Activated CD4-positive, alpha-beta T cell treated with anti-CD3 and anti-CD28 coated beads, Interleukin-2, amount 50 U/mL, for 1 hour (primary cell): ENCODE data around the gene GSN.

Experiments
- DNase-seq: peaks from one replicate; pipeline ENCODE4 v3.0.0-alpha.2; 2020

The GSN gene

DNA sequence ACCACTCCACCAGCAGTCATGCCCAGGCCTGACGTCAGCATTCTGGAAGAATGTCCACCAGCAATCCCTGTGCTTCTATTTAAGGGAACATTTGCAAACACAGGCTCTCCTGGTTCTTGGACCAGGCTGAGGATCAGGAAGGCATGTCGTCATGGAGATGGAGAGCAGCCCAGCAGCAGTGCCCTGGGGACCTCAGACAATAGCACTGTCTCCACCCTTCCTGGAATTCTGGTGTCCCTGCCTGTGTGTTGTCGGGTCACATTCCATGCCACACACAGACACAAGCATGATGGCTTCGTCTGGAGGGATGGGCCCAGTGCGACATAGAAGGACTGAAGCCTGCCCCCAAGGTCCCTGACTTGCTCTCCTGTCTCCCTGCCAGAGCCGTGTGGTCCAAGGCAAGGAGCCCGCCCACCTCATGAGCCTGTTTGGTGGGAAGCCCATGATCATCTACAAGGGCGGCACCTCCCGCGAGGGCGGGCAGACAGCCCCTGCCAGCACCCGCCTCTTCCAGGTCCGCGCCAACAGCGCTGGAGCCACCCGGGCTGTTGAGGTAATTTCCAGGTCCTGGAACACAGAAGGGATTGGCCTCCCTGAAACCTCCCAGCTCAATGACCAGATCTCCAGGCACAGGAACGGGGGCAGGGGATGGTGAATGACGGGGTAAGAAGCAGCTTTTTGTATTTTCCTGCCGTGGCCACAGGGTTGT is 58.3 kb downstream of the GSN start:
- no peak for DNase-seq

DNA sequence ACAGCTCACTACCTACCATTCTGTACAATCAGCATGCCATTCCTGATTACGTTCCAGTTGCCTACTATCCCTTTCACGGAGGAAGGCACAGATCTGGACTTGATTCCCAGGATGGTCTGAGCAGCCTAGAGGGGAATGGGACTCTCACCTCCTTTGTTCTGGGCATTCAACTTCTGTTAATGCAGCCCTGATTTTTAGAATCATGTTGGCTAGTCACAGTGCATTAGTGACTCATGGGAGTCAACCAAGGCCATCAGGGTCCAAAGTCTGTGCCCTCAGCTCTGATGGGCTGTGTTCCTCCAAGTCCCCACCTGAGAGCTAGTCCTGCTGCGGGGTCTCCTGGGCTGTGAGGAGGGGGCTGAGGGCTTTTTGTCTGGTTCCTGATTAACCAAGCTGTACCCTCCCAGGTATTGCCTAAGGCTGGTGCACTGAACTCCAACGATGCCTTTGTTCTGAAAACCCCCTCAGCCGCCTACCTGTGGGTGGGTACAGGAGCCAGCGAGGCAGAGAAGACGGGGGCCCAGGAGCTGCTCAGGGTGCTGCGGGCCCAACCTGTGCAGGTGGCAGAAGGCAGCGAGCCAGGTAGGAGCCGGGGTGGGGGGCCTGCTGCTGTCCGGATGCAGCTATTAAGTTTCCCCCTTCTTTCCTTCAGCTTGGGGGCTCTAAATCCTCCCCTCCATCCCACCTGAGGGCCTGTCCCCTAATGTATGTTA is 59.1 kb downstream of the GSN start:
- DNase-seq, result no peak

DNA sequence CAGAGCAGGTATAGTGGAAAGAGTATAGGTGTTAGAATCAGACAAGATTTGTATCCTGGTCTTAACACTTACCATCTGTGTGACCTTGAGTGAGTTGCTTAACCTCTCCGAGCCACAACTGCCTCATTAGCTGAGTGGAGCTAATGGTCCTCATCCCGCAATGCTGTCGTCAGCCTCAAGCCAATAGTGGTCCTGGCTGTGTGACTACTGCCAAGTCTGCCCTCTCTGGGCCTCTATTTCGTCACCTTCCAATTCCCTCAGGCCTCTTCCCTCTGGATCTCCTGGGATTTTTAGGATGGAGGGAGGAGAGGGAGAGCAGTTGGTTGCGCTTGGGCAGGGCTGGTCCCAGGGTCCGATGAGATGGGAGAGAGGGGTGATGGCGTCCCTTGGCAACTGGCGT is 60.5 kb downstream of the GSN start:
- no peak for DNase-seq

DNA sequence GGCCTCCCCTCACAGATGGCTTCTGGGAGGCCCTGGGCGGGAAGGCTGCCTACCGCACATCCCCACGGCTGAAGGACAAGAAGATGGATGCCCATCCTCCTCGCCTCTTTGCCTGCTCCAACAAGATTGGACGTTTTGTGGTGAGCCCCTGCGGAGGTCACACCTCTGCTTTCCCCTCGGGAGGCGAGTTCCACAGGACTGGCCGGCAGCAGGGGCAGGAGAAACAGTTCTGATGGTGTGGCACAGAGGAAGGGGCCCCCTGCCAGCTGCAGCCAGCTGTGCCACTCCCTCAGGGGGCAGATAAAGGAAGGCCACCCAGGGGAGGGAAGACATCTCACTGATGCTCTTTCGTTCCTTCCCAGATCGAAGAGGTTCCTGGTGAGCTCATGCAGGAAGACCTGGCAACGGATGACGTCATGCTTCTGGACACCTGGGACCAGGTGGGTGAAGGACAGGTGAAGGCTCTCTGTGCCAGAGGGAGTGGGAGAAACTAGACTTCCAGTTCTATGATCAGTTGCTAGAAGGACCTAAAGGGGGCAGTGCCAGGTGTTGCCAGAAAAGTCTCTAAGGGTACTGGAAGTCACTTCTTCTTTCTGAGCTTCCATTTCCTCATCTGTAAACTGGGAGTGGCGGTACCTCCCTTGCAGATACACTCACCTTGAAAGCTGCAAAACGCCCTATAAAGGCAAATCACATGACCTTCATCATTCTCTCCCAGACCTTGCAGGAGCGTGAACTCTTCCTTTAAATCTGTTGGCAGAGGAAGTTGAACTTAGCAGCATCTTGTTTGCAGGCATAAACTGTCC is 61.1 kb downstream of the GSN start:
- no peak for DNase-seq

DNA sequence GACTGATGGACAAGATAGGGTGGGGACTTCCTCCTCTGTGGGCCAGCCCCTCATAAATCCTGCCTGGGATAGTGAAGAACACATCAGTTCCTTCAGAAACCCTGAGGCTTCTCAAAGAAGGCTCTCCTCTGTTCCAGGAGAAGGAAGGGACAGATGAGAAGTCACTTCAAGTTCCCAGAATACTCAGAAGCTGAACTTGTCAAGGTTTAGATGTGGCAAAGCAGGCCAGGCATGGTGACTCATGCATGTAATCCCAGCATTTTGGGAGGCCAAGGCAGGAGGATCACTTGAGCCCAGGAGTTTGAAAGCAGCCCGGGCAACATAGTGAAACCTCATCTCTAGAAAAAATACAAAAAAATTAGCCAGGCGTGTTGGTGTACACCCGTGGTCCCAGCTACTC is 63.6 kb downstream of the GSN start:
- DNase-seq, result no peak

DNA sequence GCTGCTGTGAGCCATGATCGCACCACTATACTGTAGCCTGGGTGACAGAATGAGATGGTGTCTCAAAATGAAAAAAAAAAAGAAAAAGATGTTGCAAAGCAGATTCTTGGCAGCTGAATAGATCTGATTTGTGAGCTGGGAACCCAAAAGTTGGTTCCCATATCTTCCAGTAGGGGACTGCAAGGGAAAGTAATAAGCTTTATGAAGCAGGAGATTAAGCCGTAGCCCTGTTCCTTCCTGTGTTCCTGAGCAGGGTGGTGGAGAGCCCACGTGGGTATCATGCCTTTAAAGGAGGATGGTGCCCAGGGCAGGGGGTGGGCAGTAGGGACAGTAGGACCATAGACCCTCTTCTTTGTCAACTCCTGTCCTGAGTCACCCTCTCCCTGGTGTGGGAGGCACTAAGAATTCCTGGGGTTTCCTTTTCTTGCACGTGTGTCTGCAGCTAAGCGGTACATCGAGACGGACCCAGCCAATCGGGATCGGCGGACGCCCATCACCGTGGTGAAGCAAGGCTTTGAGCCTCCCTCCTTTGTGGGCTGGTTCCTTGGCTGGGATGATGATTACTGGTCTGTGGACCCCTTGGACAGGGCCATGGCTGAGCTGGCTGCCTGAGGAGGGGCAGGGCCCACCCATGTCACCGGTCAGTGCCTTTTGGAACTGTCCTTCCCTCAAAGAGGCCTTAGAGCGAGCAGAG is 64.2 kb downstream of the GSN start:
- DNase-seq, result no peak

DNA sequence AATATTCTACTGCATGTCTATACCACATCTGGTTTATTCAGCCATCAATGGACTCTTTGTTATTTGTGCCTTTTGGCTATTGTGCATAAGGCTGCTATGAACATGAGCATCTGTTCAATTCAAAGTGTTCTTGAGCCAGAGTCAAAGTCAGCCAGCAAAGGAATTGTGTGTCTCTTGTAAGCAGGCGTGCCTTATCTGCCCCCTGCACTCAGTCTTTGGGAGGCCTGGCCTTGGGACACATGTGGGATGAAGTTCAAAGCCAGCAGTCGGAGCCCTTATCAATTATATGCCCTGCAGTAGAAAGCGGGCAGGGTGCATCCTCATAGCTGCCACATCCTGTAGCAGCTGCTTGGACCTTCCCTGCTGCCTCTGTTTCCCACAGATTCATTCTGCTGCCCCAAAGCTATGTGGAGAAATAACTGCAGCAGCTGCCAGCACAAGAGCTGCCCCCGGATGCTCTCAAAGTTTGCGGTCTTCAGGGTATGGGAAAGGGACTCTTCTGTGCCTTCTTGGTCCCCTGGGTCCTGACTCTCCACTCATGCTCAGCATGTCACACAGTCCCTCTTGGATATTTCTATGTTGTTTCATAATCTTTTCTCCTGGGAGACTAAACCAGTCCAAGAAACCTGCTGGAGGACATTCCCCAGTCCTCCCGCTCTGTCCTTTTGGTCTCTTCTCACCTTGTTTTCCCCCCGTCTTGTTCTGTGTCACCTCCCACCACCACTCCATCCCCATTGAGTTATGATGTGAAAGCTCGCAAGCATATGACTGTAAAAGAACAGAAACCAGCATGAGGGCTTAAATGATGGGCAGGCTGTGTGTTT is 66.2 kb downstream of the GSN start:
- DNase-seq, result no peak

DNA sequence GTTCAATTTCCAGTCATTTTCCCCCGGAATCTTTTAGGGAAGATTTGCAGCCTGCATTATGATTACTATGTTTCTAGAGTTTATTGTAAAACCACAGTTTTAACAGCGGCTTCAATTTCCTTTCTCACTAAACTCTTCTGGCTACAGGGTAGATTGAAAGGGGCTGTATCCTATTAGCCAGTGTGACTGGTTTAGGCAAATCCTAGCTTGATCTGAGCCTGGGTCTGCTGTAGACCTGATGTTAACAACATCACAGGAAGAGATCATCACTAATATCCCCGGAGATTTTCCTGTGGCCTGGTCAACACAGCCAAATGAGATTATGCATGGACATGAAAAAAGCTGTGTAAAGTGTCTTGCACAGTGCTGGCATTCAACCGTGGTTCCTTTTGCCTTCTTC is 68.7 kb downstream of the GSN start:
- DNase-seq, result no peak

DNA sequence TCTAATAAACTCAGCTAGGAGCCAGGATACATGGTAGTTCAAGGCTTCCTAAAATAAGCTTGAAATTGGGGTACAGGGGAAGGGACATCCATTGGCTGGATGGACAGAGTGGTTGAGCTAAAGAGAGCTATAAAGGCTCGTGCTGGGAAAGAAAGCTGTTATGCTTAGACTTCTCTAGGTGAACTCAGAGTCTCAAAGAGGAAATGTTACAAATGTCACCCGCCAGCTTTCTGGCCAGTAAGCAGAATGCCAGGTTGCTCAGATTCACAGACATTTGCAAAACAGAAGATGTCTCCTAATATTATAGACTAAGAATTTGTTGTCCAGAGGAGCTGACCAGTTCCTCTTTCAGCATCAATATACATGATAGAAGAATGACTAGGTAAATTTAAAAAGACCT is 71.5 kb downstream of the GSN start:
- DNase-seq, result no peak

DNA sequence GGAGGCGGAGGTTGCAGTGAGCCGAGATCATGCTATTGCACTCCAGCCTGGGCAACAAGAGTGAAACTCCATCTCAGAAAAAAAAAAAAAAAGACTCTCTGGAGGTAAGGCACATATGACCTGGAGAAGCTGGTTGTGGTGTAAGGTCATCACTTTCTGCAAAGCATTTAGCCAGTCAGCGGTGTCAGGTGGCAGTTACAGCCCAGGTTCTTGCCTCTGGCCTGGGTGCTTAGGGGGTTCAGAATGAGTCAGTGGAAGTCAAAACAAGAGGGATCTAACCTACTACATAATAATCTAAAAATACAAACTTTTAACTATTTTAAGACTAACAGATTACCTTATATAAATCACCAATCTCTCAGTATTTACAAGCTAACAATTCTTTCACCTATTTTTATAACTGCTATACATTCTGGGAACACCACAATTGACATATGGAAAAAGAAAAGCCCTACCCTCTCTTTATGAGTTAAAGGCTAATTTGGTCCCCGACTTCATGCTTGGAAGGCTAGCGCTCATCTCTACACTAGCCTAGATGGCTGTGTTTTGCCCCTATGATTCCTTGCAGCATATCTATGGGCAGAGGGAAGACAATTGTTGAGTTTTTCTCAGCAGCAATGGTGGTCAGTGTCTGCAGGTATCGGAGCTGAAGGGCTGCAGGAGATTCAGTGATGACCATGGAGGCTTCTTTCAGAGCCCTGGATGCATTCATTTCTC is 72.9 kb downstream of the GSN start:
- no peak for DNase-seq

DNA sequence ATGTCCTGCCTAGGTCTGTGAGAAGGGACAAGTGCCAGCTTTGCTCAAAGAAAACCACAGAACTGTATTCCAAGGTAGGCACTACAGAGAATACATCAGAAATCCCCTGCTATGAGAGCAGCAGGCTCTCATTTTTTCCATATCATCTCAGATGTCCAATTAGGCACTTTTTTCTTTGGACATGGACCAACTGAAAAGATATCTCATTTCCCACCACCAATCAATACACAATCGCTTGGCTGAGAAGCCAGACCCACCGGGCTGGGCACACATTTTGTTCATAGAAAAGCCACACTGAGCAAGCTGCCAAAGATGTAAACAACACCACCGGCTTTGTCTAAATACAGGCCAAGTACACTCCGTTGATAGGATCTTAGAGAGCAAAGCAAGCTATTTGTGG is 76.2 kb downstream of the GSN start:
- no peak for DNase-seq

DNA sequence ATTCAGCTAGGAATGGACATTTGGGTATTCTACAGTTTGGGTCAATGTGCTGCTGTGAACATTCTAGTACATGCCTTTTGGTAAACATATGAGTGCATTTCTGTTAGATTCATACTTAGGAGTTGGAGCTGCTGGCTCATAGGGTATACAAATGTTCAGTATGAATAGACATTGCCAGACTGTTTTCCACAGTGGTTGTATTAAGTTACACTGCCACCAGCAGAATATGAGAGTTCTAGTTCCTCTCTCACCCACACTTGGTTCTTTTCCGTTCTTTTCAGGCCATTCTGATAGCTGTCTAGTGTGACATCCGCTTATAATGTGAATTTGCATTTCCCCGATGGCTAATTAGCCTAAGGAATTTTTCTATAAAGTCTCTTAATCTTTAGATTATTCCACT is 77.1 kb downstream of the GSN start:
- no peak for DNase-seq

DNA sequence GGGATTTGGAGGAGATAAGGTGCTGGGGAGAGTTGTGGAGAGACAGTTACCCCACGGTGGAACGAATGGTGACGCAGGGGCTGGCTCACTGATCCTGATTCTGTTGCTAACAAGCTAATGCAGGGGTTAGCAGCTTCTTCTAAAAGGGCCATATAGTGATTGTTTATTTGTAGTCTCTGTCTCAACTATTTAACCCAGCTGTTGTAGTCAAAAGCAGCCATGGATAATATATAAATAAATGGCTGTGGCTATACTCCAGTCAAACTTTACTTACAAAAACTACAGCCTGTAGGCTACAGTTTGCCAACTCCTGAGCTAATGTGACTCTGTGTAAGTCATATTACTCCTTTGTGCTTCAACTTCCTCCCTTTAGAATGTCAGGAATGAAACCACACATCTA is 80.3 kb downstream of the GSN start:
- no peak for DNase-seq

DNA sequence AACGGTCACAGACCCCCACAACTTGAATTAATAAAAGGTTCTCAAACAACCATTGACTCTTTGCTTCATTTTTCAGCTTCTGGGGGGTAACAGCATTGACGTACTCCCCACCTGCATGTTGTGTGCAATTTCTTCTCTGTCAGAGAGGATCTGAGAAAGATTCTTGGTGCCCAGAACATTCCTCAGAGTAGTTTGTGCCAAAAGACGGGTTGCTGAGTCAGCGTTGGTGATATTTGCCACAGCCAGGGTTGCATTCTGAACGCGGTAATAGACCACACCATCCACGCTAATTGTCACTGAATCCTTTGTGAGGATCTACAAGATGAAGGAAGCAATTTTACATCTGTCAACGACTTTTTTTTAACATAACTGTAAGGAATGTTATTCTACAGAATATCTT is 81.0 kb downstream of the GSN start:
- no peak for DNase-seq

DNA sequence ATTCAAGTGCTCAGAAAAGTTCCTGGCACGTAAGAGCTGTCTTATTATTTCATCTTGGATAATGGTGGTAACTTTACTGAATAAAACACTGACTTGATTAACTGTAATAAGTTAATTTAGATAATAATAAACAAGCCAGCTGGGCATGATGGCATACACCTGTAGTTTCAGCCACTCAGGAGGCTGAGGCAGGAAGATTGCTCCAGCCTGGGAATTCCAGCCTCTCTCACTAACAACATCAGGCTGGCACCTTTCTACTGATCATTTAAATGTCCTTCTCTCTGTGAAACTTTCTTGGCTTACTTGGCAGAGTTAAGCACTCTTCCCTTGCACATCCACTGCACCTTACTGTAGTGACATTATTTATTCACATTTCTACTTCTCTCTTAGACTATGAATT is 82.1 kb downstream of the GSN start:
- DNase-seq, result no peak

DNA sequence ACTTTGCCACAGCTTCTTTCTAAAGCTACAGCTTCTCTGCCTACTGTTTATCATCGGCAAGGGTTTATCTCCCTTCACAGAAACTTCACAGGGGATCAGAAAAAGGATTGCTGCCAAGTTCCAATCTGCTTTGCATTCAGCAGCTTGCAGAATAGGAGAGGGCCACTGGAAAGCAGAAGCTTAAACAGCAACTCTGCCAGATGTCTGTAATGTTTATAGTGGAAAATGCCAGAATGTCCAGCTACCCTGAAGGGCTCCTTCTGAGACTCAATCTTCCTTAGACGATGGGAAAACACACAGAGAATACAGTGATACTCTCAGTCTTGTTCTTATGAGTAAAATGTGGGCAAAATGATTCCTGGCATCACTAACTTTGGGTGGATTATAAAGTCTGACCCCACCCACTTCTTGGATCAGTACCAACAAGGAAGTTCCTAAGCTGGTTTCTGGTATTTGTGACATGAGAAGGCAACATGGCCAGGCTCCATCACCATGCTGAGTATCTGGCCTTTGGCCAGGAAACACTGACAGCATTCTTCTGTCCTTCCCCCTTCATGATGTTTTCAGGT is 83.1 kb downstream of the GSN start:
- DNase-seq, result no peak

DNA sequence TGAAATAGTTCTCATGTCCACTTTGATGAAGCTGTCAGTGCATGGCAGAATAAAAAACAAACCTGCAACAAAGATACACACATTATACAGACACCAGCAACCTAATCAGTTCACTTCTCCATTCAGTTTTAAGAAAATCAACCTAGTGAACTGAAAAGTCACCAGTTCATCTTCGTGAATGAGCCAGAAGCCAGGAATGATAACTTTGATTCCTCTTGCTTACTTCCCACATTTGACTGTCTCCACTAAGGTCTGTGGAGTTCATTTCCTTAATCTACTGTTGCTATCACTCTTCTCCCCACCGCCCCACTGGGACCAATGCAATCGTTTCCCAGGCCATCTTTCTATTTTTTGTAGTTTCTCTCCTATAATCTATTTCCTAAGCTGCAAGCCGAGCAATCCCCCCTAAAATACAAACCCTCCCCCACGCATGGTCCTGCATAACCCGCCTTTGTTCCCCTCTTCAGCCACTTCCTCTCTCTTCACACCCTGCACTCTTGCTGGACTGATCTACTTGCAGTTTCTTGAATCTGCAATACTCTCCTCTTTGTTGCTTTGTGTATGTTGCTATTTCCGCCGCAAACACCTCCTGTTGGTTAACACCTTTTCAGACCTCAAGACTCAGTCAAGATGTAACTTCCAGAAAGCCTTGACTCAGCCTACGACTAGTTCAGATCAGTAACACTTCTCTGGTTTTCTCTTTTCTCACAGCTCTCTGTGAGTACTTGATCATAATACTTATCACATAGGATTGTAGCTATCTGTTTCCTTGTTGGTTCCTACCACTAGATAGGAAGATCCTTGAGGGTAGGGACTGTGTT is 85.5 kb downstream of the GSN start:
- DNase-seq, result no peak

DNA sequence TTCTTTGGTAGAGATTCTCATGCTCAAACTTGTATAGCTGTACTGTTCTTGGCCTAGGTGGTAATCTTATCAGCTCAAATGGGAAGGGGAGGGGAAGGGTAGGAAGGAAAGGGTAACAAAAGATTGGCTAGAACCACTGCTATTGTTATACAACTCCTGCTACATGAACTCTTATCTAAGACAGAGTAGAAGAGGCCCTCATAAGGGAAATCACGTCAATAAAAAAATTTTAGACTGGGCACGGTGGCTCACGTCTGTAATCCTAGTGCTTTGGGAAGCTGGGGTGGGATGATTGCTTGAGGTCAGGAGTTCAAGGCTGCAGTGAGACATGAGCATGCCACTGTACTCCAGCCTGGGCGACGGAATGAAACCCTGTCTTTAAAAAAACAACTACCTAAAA is 86.2 kb downstream of the GSN start:
- DNase-seq, result no peak

DNA sequence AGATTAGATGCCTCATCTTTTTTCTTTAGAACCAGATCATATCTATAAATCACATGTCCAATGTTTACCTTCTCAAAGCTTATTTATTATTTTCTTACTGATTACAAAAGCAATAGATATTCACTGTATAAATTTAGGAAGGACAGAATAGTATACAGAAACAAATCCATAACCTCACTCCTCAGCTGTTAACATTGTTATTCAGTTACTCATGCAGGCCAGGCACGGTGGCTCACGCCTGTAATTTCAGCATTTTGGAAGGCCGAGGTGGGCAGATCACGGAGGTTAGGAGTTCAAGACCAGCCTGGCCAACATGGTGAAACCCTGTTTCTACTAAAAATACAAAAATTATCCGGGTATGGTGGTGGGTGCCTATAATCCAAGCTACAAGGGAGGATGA is 86.8 kb downstream of the GSN start:
- no peak for DNase-seq

DNA sequence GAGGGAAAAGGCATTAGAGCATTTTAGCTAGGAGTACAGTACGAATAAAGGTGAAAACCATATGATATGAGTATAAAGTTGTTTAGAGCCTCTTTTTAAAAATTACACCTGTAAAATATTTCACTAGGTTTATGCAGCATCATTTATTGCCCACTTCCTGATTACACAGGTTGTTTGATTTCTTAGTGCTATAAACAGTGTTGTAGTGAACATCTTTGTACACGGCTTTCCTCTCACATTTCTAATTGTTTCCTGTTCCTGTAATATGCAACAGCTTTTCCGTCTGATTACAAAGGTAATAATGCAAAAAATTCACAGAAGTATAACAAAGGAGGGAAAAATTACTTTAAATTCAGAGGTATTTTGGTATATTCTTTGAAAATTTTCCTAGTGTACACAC is 89.0 kb downstream of the GSN start:
- no peak for DNase-seq

DNA sequence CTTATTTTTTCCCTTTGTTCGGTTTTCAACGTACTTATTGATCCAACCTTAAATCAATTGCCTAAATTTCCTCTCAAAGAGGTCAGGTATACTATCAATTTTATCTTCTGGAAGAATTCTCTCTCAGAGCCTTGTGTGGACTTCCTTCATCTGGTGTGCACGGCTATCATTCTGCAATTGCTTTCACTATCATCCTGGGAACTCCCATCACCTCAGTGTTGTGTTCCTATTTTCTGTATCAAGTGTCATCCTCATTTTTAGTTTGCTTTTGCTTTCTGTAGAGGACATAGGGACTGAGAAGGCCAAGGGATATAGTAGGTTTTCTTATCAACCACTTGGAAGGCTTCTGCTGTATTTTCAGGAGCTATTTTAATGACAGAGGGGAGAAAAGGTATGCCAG is 90.8 kb downstream of the GSN start:
- DNase-seq, result no peak
